IMR-90 (cell line): ENCODE results near the gene CD300LD. TPM values are rescaled to one million over a fixed set of nuclear protein-coding genes. Genes with fewer than 3 reads are reported as not detected.

Experiments
- ATAC-seq: fragments of 200-7000 bp; cut with Tn5 transposase; 2 replicates; pipeline ENCODE4 v1.9.1; 2020; ENCODE audit warnings: low read depth, mild to moderate bottlenecking, moderate library complexity
- BruUV-seq: library from RNA; stranded (reverse); fragments of 400-500 nt; replicated peaks from 2 replicates; lab custom pipeline; 2021; lab: Mats Ljungman, UMichigan
- CTCF ChIA-PET: fragments of 300-600 bp; formaldehyde crosslinking; extraction: SDS; loops from one replicate; lab custom pipeline; 2021; ENCODE audit warnings: antibody characterized with exemption; lab: Yijun Ruan, JAX
- POLR2A ChIA-PET: fragments of 300-600 bp; sonication (Branson Sonifier 250); formaldehyde crosslinking; loops from one replicate; lab custom pipeline; 2022; ENCODE audit warnings: antibody characterized with exemption; ENCODE audit not compliant: unreplicated experiment; lab: Charles Lee
- DNase-seq: peaks from one replicate; pipeline ENCODE4 v3.0.0; 2013
- H2AFZ ChIP-seq: replicated peaks from 2 replicates; pipeline ENCODE3; 2013; ENCODE audit warnings: low read length, mild to moderate bottlenecking; ENCODE audit not compliant: poor library complexity
- H2AK5ac ChIP-seq: 2 replicates; pipeline ENCODE4 v1.6.1; 2013; ENCODE audit warnings: low read depth, low read length, inconsistent platforms
- H2AK9ac ChIP-seq: replicated peaks from 2 replicates; pipeline ENCODE3; 2013; ENCODE audit warnings: mild to moderate bottlenecking, low read depth, low read length, moderate library complexity; ENCODE audit not compliant: poor library complexity
- H2BK120ac ChIP-seq: 2 replicates; pipeline ENCODE4 v1.6.1; 2013; ENCODE audit warnings: low read depth, low read length, inconsistent platforms
- H2BK15ac ChIP-seq: 3 replicates; pipeline ENCODE4 v1.6.1; 2013; ENCODE audit warnings: low read depth, low read length, inconsistent platforms
- H2BK20ac ChIP-seq: 2 replicates; pipeline ENCODE4 v1.6.1; 2013; ENCODE audit warnings: low read depth, mild to moderate bottlenecking, inconsistent platforms, low read length, moderate library complexity
- H2BK5ac ChIP-seq: 2 replicates; pipeline ENCODE4 v1.6.1; 2013; ENCODE audit warnings: mild to moderate bottlenecking, low read depth, low read length, inconsistent platforms; ENCODE audit not compliant: poor library complexity, severe bottlenecking
- H3K14ac ChIP-seq: replicated peaks from 2 replicates; pipeline ENCODE4 v1.6.1; 2013; ENCODE audit warnings: low read depth, low read length, inconsistent platforms
- H3K18ac ChIP-seq: 2 replicates; pipeline ENCODE4 v1.6.1; 2013; ENCODE audit warnings: low read depth, low read length, control low read depth
- H3K23ac ChIP-seq: 2 replicates; pipeline ENCODE4 v1.6.1; 2013; ENCODE audit warnings: low read depth, low read length, inconsistent platforms
- H3K27ac ChIP-seq: 2 replicates; pipeline ENCODE4 v1.5.1; 2013; ENCODE audit warnings: mild to moderate bottlenecking, control low read depth, low read length; ENCODE audit not compliant: insufficient read depth
- H3K27me3 ChIP-seq: 2 replicates; pipeline ENCODE4 v1.6.1; 2013; ENCODE audit warnings: low read length; ENCODE audit not compliant: control insufficient read depth, insufficient read depth
- H3K36me3 ChIP-seq: 2 replicates; pipeline ENCODE4 v1.6.1; 2013; ENCODE audit warnings: low read length, mixed read lengths; ENCODE audit not compliant: control insufficient read depth, insufficient read depth
- H3K4ac ChIP-seq: 2 replicates; pipeline ENCODE4 v1.6.1; 2013; ENCODE audit warnings: low read depth, low read length, inconsistent platforms
- H3K4me1 ChIP-seq: 2 replicates; pipeline ENCODE4 v1.6.1; 2013; ENCODE audit warnings: low read length, mixed read lengths; ENCODE audit not compliant: control insufficient read depth, insufficient read depth
- H3K4me2 ChIP-seq: 2 replicates; pipeline ENCODE4 v1.6.1; 2013; ENCODE audit warnings: low read depth, mild to moderate bottlenecking, control low read depth, low read length, moderate library complexity
- H3K4me3 ChIP-seq: 2 replicates; pipeline ENCODE4 v1.5.1; 2013; ENCODE audit warnings: low read depth, mild to moderate bottlenecking, control low read depth, low read length, moderate library complexity; ENCODE audit not compliant: insufficient read depth
- H3K56ac ChIP-seq: 2 replicates; pipeline ENCODE4 v1.6.1; 2013; ENCODE audit warnings: low read length, inconsistent platforms; ENCODE audit not compliant: insufficient read depth; ENCODE audit errors: extremely low read depth
- H3K79me1 ChIP-seq, 2 experiments: 2 replicates each; pipeline ENCODE4 v1.6.1; 2013; ENCODE audit warnings: low read length in 2 of 2, inconsistent platforms in 1 of 2, low read depth in 1 of 2
- H3K9ac ChIP-seq: 2 replicates; pipeline ENCODE4 v1.6.1; 2013; ENCODE audit warnings: low read depth, low read length, control low read depth
- H3K9me1 ChIP-seq: 2 replicates; pipeline ENCODE4 v1.6.1; 2013; ENCODE audit warnings: low read length, inconsistent platforms; ENCODE audit not compliant: insufficient read depth
- H3K9me3 ChIP-seq: 2 replicates; pipeline ENCODE4 v1.6.1; 2013; ENCODE audit warnings: low read length; ENCODE audit not compliant: control insufficient read depth, insufficient read depth
- H4K20me1 ChIP-seq: 2 replicates; pipeline ENCODE4 v1.6.1; 2013; ENCODE audit warnings: low read length, inconsistent platforms; ENCODE audit not compliant: insufficient read depth
- H4K5ac ChIP-seq: 2 replicates; pipeline ENCODE4 v1.6.1; 2013; ENCODE audit warnings: mild to moderate bottlenecking, low read depth, low read length, control low read depth
- H4K8ac ChIP-seq, 2 experiments: 2 replicates each; pipeline ENCODE4 v1.6.1; 2013; ENCODE audit warnings: low read depth in 2 of 2, low read length in 2 of 2, control low read depth in 1 of 2, inconsistent platforms in 1 of 2
- H4K91ac ChIP-seq: 2 replicates; pipeline ENCODE4 v1.6.1; 2013; ENCODE audit warnings: low read depth, low read length, inconsistent platforms; ENCODE audit not compliant: insufficient read depth
- MAFK ChIP-seq: IDR thresholded peaks from 2 replicates; pipeline ENCODE4 v1.6.1; 2012; ENCODE audit warnings: low read depth, low read length, improper control_type of control experiment
- RAD21 ChIP-seq: IDR thresholded peaks from 2 replicates; pipeline ENCODE4 v1.6.1; 2012; ENCODE audit warnings: low read length, improper control_type of control experiment
- RFX5 ChIP-seq: IDR thresholded peaks from 2 replicates; pipeline ENCODE4 v1.8.0; 2012; ENCODE audit warnings: low read depth, mild to moderate bottlenecking, low read length, moderate library complexity
- WGBS, 2 experiments: methylation state at CpG; one replicate each; pipeline versions ENCODE4 v1.1.5 to v1.1.7; 2013; ENCODE audit warnings: missing lambda C conversion rate in 2 of 2; ENCODE audit not compliant: insufficient read length in 1 of 2; ENCODE audit errors: extremely low coverage in 2 of 2; 5-methylcytosine and 5-hydroxymethylcytosine counted together
- dilution Hi-C: fragments of 300-500 bp; cut with HindIII; formaldehyde crosslinking; loops from one replicate; pipeline ENCODE4 v1.14.3; 2018; ENCODE audit warnings: low sequenced_read_pairs; ENCODE audit not compliant: unreplicated experiment
- in situ Hi-C: fragments of 300-500 bp; cut with MboI; formaldehyde crosslinking; loops from 3 replicates; pipeline ENCODE4 v1.14.3; 2019; ENCODE audit warnings: low sequenced_read_pairs, inconsistent platforms, mixed read lengths
- intact Hi-C: fragments of 100-400 bp; cut with micrococcal nuclease; formaldehyde crosslinking; loops from 2 replicates; pipeline ENCODE4 v1.10.0; 2022
- polyA plus RNA-seq, 3 experiments: library from polyadenylated mRNA; depleted of rRNA; stranded (reverse); fragments of >200 nt; gene quantifications; 2 replicates each; pipeline ENCODE4 v1.2.3, GENCODE V29; 2012; ENCODE audit warnings: low replicate concordance in 1 of 3
- total RNA-seq: library from RNA; depleted of rRNA; stranded (reverse); fragments of >200 nt; gene quantifications from 2 replicates; pipeline ENCODE4 v1.2.3, GENCODE V29; 2012

Gene CD300LD
- total and polyA plus RNA-seq, 2 of the 4 experiments (the other 2 are of a cell fraction), result not detected

DNA sequence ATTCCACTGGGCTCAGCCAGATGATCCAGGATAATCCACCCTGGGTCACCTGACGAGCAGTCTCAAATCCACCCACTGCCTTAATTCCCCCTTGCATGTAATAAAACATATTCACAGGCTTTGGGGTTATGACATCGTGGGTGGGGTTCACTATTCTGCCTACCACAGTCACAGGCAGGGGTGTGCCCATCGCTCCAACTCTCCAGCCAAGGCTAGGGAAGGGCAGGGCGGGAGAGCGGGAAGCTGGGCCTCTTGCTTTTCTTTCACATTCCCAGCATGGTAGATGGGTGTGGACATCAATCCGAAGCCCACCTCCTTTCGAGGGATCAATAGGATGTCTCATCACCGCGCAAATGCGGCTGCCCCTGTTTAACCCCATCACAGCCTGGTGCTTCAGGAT is 12.7 kb upstream of the CD300LD start:
- H3K23ac ChIP-seq, result no peak overlapping the region
- H2BK120ac ChIP-seq, result no peak overlapping the region
- no peaks in the 10 kb centered on the region for H3K9me1 ChIP-seq
- no peak overlapping the region for H2AK9ac ChIP-seq
- no peak overlapping the region for H4K8ac ChIP-seq
- no peak overlapping the region for H2BK20ac ChIP-seq
- H2BK5ac ChIP-seq, result no peak overlapping the region
- intact Hi-C loops (no loop called here), dilution Hi-C loops (no loop called here), in situ Hi-C loops (no loop called here)
- WGBS, 2 experiments, result 54% methylated on average over 3 of the region's 10 CpGs; no CpG with 5 or more reads in 1 of the 2 experiments
- ATAC-seq (no peak), DNase-seq (no peak)
- H3K4me2 ChIP-seq, result no peak overlapping the region
- H4K91ac ChIP-seq, result no peak overlapping the region
- no peak overlapping the region for H3K4me3 ChIP-seq
- H4K20me1 ChIP-seq, result no peaks in the 10 kb centered on the region
- H3K27me3 ChIP-seq, result no peaks in the 10 kb centered on the region
- ChIA-PET POLR2A (no interaction called here), CTCF (no interaction called here)
- H3K79me1 ChIP-seq, result no peaks in the 10 kb centered on the region
- H2BK15ac ChIP-seq, result no peak overlapping the region
- H3K18ac ChIP-seq, result no peak overlapping the region
- peaks cover 2% of the 10 kb centered on the region; the same call in 1 of the 2 replicates for H3K9me3 ChIP-seq
- no peak overlapping the region for H2AFZ ChIP-seq
- no peaks in the 10 kb centered on the region for H3K4me1 ChIP-seq
- no peak overlapping the region for H3K4ac ChIP-seq
- H3K14ac ChIP-seq, result no peak overlapping the region
- no TSS peak for BruUV-seq
- H3K9ac ChIP-seq, result no peak overlapping the region
- H3K56ac ChIP-seq, result no peak overlapping the region; the same call in 1 of the 2 replicates
- H4K5ac ChIP-seq, result no peak overlapping the region
- no peaks in the 10 kb centered on the region for H3K36me3 ChIP-seq
- TF ChIP-seq RAD21 (no peak), RFX5 (no peak), MAFK (no peak)
- H3K27ac ChIP-seq, result no peak overlapping the region
- no peak overlapping the region for H2AK5ac ChIP-seq
